Measurements from ENCODE around the gene PCGF3.

PCGF3 gene

GRCh38 chr4:786074-786741, 80.6 kb downstream of the PCGF3 start:
- Histone ChIP-seq H3K4me1 (ENCODE audit: control insufficient read depth, insufficient read depth, low read length) (peaks cover 6% of the 10 kb centered on the region; the same call in 1 of the 2 replicates), H3K9me3 (ENCODE audit: control insufficient read depth, insufficient read depth, low read length) (no peaks in the 10 kb centered on the region), H3K36me3 (ENCODE audit: control insufficient read depth, insufficient read depth, low read length) (no peaks in the 10 kb centered on the region), H3K4me3 (ENCODE audit: low read length) (no peak overlapping the region; the same call in 1 of the 2 replicates), H3K27me3 (ENCODE audit: control insufficient read depth, insufficient read depth, low read length) (peaks cover 11% of the 10 kb centered on the region; the same call in 1 of the 2 replicates), H3K27ac (ENCODE audit: low read length) (no peak overlapping the region)
- no peak for DNase-seq (ENCODE audit: low read depth, low spot score)
- no CpG with 5 or more reads among the region's 72 CpGs for WGBS (ENCODE audit: insufficient coverage, insufficient read length)

GRCh38 chr4:786861-787300, 81.2 kb downstream of the PCGF3 start:
- Histone ChIP-seq H3K4me1 (ENCODE audit: control insufficient read depth, insufficient read depth, low read length) (peaks cover 8% of the 10 kb centered on the region; the same call in 1 of the 2 replicates), H3K27me3 (ENCODE audit: control insufficient read depth, insufficient read depth, low read length) (peaks cover 11% of the 10 kb centered on the region; the same call in 1 of the 2 replicates), H3K4me3 (ENCODE audit: low read length) (no peak overlapping the region), H3K9me3 (ENCODE audit: control insufficient read depth, insufficient read depth, low read length) (no peaks in the 10 kb centered on the region), H3K36me3 (ENCODE audit: control insufficient read depth, insufficient read depth, low read length) (no peaks in the 10 kb centered on the region; the same call in 1 of the 2 replicates), H3K27ac (ENCODE audit: low read length) (no peak overlapping the region)
- no peak for DNase-seq (ENCODE audit: low read depth, low spot score)
- no CpG with 5 or more reads among the region's 16 CpGs for WGBS (ENCODE audit: insufficient coverage, insufficient read length)

GRCh38 chr4:787561-787981, 81.9 kb downstream of the PCGF3 start:
- no peak overlapping the region for H3K4me3 ChIP-seq (ENCODE audit: low read length)

GRCh38 chr4:788006-788635, 82.5 kb downstream of the PCGF3 start:
- no CpG with 5 or more reads among the region's 19 CpGs for WGBS (ENCODE audit: insufficient coverage, insufficient read length)
- no peak for DNase-seq (ENCODE audit: low read depth, low spot score)
- no peaks in the 10 kb centered on the region; the same call in 1 of the 2 replicates for H3K36me3 ChIP-seq (ENCODE audit: control insufficient read depth, insufficient read depth, low read length)
- peaks cover 11% of the 10 kb centered on the region; the same call in 1 of the 2 replicates for H3K27me3 ChIP-seq (ENCODE audit: control insufficient read depth, insufficient read depth, low read length)
- H3K4me1 ChIP-seq (ENCODE audit: control insufficient read depth, insufficient read depth, low read length): peaks cover 13% of the 10 kb centered on the region
- H3K4me3 ChIP-seq (ENCODE audit: low read length): no peak overlapping the region
- H3K9me3 ChIP-seq (ENCODE audit: control insufficient read depth, insufficient read depth, low read length): no peaks in the 10 kb centered on the region
- no peak overlapping the region for H3K27ac ChIP-seq (ENCODE audit: low read length)

More at GRCh38 chr4:787561-787981, 81.9 kb downstream of the PCGF3 start:
- WGBS (ENCODE audit: insufficient coverage, insufficient read length): no CpG with 5 or more reads among the region's 16 CpGs
- no peak for DNase-seq (ENCODE audit: low read depth, low spot score)
- Histone ChIP-seq H3K27me3 (ENCODE audit: control insufficient read depth, insufficient read depth, low read length) (peaks cover 11% of the 10 kb centered on the region; the same call in 1 of the 2 replicates), H3K4me1 (ENCODE audit: control insufficient read depth, insufficient read depth, low read length) (peaks cover 8% of the 10 kb centered on the region; the same call in 1 of the 2 replicates), H3K36me3 (ENCODE audit: control insufficient read depth, insufficient read depth, low read length) (no peaks in the 10 kb centered on the region; the same call in 1 of the 2 replicates), H3K9me3 (ENCODE audit: control insufficient read depth, insufficient read depth, low read length) (no peaks in the 10 kb centered on the region), H3K27ac (ENCODE audit: low read length) (no peak overlapping the region)

GRCh38 chr4:788636-789297, 83.1 kb downstream of the PCGF3 start:
- Histone ChIP-seq H3K4me1 (ENCODE audit: control insufficient read depth, insufficient read depth, low read length) (peaks cover 14% of the 10 kb centered on the region), H3K27me3 (ENCODE audit: control insufficient read depth, insufficient read depth, low read length) (peaks cover 11% of the 10 kb centered on the region; the same call in 1 of the 2 replicates), H3K9me3 (ENCODE audit: control insufficient read depth, insufficient read depth, low read length) (no peaks in the 10 kb centered on the region), H3K27ac (ENCODE audit: low read length) (no peak overlapping the region), H3K36me3 (ENCODE audit: control insufficient read depth, insufficient read depth, low read length) (no peaks in the 10 kb centered on the region; the same call in 1 of the 2 replicates), H3K4me3 (ENCODE audit: low read length) (no peak overlapping the region)
- no CpG with 5 or more reads among the region's 18 CpGs for WGBS (ENCODE audit: insufficient coverage, insufficient read length)
- no peak for DNase-seq (ENCODE audit: low read depth, low spot score)

- no peak for DNase-seq (ENCODE audit: low read depth, low spot score)
- no peak overlapping the region for H3K4me3 ChIP-seq (ENCODE audit: low read length)
- H3K36me3 ChIP-seq (ENCODE audit: control insufficient read depth, insufficient read depth, low read length): no peaks in the 10 kb centered on the region; the same call in 1 of the 2 replicates
- no peak overlapping the region for H3K27ac ChIP-seq (ENCODE audit: low read length)
- no peaks in the 10 kb centered on the region for H3K9me3 ChIP-seq (ENCODE audit: control insufficient read depth, insufficient read depth, low read length)
- WGBS (ENCODE audit: insufficient coverage, insufficient read length): no CpG with 5 or more reads among the region's 27 CpGs
- H3K27me3 ChIP-seq (ENCODE audit: control insufficient read depth, insufficient read depth, low read length): peaks cover 14% of the 10 kb centered on the region; the same call in 1 of the 2 replicates
- peaks cover 15% of the 10 kb centered on the region for H3K4me1 ChIP-seq (ENCODE audit: control insufficient read depth, insufficient read depth, low read length)
These were observed 84.2 kb downstream of the PCGF3 start for GRCh38 chr4:789571-790465.

GRCh38 chr4:790466-790820, 84.8 kb downstream of the PCGF3 start:
- H3K4me1 ChIP-seq (ENCODE audit: control insufficient read depth, insufficient read depth, low read length): peaks cover 14% of the 10 kb centered on the region
- H3K36me3 ChIP-seq (ENCODE audit: control insufficient read depth, insufficient read depth, low read length): no peaks in the 10 kb centered on the region; the same call in 1 of the 2 replicates
- H3K27ac ChIP-seq (ENCODE audit: low read length): no peak overlapping the region
- H3K27me3 ChIP-seq (ENCODE audit: control insufficient read depth, insufficient read depth, low read length): peaks cover 14% of the 10 kb centered on the region; the same call in 1 of the 2 replicates
- no peak overlapping the region for H3K4me3 ChIP-seq (ENCODE audit: low read length)
- H3K9me3 ChIP-seq (ENCODE audit: control insufficient read depth, insufficient read depth, low read length): no peaks in the 10 kb centered on the region
- no CpG with 5 or more reads among the region's 8 CpGs for WGBS (ENCODE audit: insufficient coverage, insufficient read length)
- DNase-seq (ENCODE audit: low read depth, low spot score): no peak

GRCh38 chr4:791252-791897, 85.7 kb downstream of the PCGF3 start:
- Histone ChIP-seq H3K27ac (ENCODE audit: low read length) (no peak overlapping the region), H3K9me3 (ENCODE audit: control insufficient read depth, insufficient read depth, low read length) (no peaks in the 10 kb centered on the region), H3K4me1 (ENCODE audit: control insufficient read depth, insufficient read depth, low read length) (peaks cover 13% of the 10 kb centered on the region), H3K36me3 (ENCODE audit: control insufficient read depth, insufficient read depth, low read length) (no peaks in the 10 kb centered on the region; the same call in 1 of the 2 replicates), H3K4me3 (ENCODE audit: low read length) (no peak overlapping the region), H3K27me3 (ENCODE audit: control insufficient read depth, insufficient read depth, low read length) (peaks cover 13% of the 10 kb centered on the region; the same call in 1 of the 2 replicates)
- no CpG with 5 or more reads among the region's 29 CpGs for WGBS (ENCODE audit: insufficient coverage, insufficient read length)
- no peak for DNase-seq (ENCODE audit: low read depth, low spot score)

GRCh38 chr4:791898-792625, 86.4 kb downstream of the PCGF3 start:
- Histone ChIP-seq H3K36me3 (ENCODE audit: control insufficient read depth, insufficient read depth, low read length) (no peaks in the 10 kb centered on the region; the same call in 1 of the 2 replicates), H3K27me3 (ENCODE audit: control insufficient read depth, insufficient read depth, low read length) (peaks cover 12% of the 10 kb centered on the region; the same call in 1 of the 2 replicates), H3K4me3 (ENCODE audit: low read length) (no peak overlapping the region), H3K27ac (ENCODE audit: low read length) (no peak overlapping the region), H3K4me1 (ENCODE audit: control insufficient read depth, insufficient read depth, low read length) (peaks cover 11% of the 10 kb centered on the region), H3K9me3 (ENCODE audit: control insufficient read depth, insufficient read depth, low read length) (no peaks in the 10 kb centered on the region)
- no CpG with 5 or more reads among the region's 50 CpGs for whole genome bisulfite sequencing (ENCODE audit: insufficient coverage, insufficient read length)
- DNase-seq (ENCODE audit: low read depth, low spot score): no peak
